Measurements from ENCODE around the gene ANKS1A.
"Not testable (repeated sequence)": the region's sequence is repeated elsewhere in the genome, so short reads cannot be mapped to it uniquely, and the experiment has no call there.

ANKS1A gene

DNA sequence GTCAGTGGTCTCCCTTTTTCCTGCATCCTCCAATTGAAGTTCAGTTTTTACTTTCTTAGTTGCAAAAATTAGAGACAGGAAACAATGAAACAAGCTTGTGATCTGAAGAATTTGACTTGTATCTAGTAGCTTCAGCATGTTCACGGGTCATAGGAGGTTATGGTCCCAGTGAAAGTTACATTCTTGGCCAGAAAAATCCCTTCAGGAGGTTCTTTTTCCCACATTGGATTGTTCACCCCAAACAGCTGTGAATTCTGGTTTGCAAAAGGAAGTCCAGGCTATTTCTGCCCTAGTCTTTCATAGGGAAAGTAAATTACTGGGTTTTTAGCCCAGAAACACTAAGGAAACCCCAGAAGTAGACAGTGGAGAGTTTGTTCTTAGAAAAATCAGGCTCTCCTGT lies 8.1 kb downstream of the ANKS1A start:
- TF ChIP-seq, protein P1, sequence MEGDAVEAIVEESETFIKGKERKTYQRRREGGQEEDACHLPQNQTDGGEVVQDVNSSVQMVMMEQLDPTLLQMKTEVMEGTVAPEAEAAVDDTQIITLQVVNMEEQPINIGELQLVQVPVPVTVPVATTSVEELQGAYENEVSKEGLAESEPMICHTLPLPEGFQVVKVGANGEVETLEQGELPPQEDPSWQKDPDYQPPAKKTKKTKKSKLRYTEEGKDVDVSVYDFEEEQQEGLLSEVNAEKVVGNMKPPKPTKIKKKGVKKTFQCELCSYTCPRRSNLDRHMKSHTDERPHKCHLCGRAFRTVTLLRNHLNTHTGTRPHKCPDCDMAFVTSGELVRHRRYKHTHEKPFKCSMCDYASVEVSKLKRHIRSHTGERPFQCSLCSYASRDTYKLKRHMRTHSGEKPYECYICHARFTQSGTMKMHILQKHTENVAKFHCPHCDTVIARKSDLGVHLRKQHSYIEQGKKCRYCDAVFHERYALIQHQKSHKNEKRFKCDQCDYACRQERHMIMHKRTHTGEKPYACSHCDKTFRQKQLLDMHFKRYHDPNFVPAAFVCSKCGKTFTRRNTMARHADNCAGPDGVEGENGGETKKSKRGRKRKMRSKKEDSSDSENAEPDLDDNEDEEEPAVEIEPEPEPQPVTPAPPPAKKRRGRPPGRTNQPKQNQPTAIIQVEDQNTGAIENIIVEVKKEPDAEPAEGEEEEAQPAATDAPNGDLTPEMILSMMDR (IDR thresholded peaks at IDR 0.05; ENCODE audit: low read depth, low read length): no peak
- H3K4me3 ChIP-seq (replicated peaks in 1 of 2; ENCODE audit: low read depth in 2 of 2, low read length in 2 of 2): no peak overlapping the region
- DNase-seq (ENCODE audit: low read depth in 2 of 2): no peak

DNA sequence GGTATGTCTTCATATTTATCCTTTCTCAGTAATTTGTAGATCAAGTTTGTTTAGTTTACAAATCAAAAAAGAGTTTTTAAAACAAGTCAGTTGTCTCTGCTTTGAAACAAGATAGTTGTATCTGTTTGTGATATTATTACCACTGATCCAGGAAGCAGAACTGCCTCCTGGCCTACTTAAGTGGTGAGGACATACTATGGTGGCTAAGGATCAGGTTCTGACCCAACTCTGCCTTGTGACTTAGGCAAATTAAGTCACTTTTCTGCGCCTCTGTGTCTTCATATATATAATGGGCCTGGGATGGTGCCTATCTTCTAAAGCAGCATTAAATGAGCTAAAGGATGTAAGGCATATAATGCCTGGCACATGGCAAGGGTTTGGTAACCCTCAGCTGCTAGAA lies 8.7 kb downstream of the ANKS1A start:
- no peak overlapping the region for H3K4me3 ChIP-seq (replicated peaks in 1 of 2; ENCODE audit: low read depth in 2 of 2, low read length in 2 of 2)
- DNase-seq (ENCODE audit: low read depth in 2 of 2): no peak
- TF ChIP-seq, protein P1 (IDR thresholded peaks at IDR 0.05; ENCODE audit: low read depth, low read length): no peak

DNA sequence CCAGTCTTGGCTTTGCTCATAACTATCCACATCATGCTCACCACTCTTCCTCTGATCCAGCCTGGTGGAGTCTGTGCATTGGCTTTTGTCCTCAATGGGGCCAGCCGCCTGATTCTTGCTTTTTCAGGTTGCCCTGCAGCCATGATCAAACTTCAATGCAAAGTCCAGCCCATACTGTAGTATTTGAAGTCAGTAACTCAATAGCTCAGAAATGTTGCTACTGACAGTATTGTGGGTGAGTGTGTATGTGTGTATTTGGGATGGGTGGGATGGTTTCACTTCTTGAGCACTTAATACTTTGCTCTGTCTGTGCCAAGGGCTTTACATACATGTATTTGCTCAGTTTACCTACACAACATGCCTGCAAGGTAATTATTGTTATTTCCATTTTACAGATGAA lies 10.7 kb downstream of the ANKS1A start:
- not testable (repeated sequence) for H3K4me3 ChIP-seq (replicated peaks in 1 of 2; ENCODE audit: low read depth in 2 of 2, low read length in 2 of 2); DNase-seq (ENCODE audit: low read depth in 2 of 2)

DNA sequence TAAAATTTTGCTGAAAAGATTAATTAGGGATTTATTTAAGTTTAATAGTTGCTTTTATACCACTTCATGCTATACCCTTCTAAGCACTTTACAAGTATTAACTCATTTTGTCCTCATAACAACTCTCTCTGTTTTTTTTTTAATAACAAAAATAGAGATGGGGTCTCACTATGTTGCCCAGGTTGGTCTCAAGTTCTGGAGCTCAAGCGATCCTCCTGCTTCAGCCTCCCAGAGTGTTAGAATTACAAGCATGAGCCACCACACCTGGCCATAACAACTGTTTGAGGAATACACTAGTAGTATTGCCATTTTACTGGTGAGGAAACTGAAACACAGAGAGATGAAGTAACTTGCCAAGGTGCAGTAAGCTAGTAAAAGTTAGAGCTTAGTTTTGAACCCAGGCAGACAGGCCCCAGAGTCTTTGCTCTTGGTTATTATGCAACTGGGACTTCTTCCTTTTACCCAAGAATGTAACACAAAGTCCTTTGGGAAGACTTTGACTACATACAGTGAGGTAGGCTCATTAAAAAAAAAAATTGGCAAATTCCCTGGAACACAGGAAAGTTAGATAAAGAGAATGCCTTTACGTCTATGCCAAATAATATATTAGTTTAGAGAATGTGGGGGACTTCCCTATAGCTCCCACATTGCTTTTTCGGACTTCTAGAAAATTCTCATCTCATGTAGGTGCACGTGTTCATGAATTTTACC lies 11.4 kb downstream of the ANKS1A start:
- peak in 1 of 2 donors; percentile 79 for DNase-seq (ENCODE audit: low read depth in 2 of 2)
- H3K4me3 ChIP-seq (replicated peaks in 1 of 2; ENCODE audit: low read depth in 2 of 2, low read length in 2 of 2): no peak overlapping the region
- TF ChIP-seq, protein P1 (IDR thresholded peaks at IDR 0.05; ENCODE audit: low read depth, low read length): no peak

DNA sequence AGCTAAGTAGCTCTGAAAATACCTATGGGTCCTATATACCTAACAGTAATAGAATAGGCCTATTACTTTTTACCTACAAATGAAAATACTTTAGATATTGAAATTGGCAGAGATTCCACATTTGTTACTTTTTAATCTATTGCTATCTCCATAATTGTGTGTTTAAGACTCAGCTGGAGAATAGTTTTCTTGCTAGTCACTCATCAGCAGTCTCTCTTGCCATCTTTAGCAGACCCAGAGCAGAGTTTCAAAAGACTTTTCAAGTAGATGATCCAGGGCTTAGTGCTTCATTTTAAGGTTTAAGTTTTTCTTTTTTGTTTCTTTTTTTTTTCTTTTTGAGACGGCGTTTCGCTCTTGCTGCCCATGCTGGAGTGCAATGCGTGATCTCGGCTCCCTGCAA lies 12.9 kb downstream of the ANKS1A start:
- TF ChIP-seq, protein P1 (IDR thresholded peaks at IDR 0.05; ENCODE audit: low read depth, low read length): no peak
- H3K4me3 ChIP-seq (replicated peaks in 1 of 2; ENCODE audit: low read depth in 2 of 2, low read length in 2 of 2): no peak overlapping the region
- peak; percentile 34 to 50 for DNase-seq (ENCODE audit: low read depth in 2 of 2)

DNA sequence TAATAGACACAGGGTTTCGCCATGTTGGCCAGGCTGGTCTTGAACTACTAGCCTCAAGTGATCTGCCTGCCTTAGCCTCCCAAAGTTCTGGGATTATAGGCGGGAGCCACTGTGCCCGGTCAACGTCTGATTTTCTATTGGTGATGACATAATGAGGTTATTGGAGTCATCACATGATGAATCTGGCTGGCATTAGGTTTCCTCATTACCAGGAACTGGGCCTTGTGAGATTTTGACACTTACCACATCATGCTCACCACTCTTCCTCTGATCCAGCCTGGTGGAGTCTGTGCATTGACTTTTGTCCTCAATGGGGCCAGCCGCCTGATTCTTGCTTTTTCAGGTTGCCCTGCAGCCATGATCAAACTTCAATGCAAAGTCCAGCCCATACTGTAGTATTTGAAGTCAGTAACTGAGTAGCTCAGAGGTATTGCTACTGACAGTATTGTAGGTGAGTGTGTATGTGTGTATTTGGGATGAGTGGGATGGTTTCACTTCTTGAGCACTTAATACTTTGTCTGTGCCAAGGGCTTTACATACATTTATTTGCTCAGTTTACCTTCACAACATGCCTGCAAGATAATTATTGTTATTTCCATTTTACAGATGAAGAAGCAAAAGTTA lies 16.0 kb downstream of the ANKS1A start:
- no peak for DNase-seq (ENCODE audit: low read depth in 2 of 2)
- H3K4me3 ChIP-seq (replicated peaks in 1 of 2; ENCODE audit: low read depth in 2 of 2, low read length in 2 of 2): no peak overlapping the region
- TF ChIP-seq, protein P1 (IDR thresholded peaks at IDR 0.05; ENCODE audit: low read depth, low read length): no peak

DNA sequence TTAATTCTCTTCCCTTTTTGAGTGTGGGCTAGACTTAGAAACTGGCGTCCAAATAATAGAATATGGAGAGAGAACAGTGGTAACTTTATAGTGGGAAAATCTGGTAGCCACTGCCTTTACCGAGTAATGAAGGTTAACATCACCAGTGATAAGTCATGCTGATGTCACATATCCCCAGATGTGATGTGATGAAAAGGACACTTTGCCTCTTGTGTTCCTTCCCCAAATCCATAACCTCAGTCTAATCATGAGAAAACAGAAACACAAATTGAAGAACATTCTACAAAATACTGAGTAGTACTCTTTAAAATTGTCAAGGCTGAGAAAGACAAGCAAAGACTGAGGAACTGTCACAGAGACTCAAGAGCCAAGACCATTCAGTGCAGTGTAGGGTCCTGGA lies 17.8 kb downstream of the ANKS1A start:
- DNase-seq (ENCODE audit: low read depth in 2 of 2): no peak
- TF ChIP-seq, protein P1 (IDR thresholded peaks at IDR 0.05; ENCODE audit: low read depth, low read length): no peak
- no peak overlapping the region for H3K4me3 ChIP-seq (replicated peaks in 1 of 2; ENCODE audit: low read depth in 2 of 2, low read length in 2 of 2)

All from cardiac fibroblast (primary cell).